DND-41 (cell line): ENCODE data around the gene HCN2.

Experiments used
- ATAC-seq: fragments of 200-7000 bp; cut with Tn5 transposase; 3 replicates; pipeline ENCODE4 v1.9.1; 2021; ENCODE audit warnings: low read depth; ENCODE audit not compliant: insufficient read depth
- DNase-seq: peaks from one replicate; pipeline ENCODE4 v3.0.0-alpha.2; 2020
- H2AFZ ChIP-seq: 2 replicates; pipeline ENCODE4 v1.6.0; 2012; ENCODE audit warnings: low read depth, low read length
- H3K27ac ChIP-seq: 2 replicates; pipeline ENCODE4 v1.5.1; 2012; ENCODE audit warnings: low read length, inconsistent platforms
- H3K27me3 ChIP-seq: fragments of 200-600 bp; sonication (generic); 2 replicates; pipeline ENCODE4 v1.6.0; 2012; ENCODE audit warnings: low read length, mild to moderate bottlenecking, inconsistent platforms; ENCODE audit not compliant: insufficient read depth, poor library complexity
- H3K36me3 ChIP-seq: 2 replicates; pipeline ENCODE4 v1.5.1; 2012; ENCODE audit warnings: low read length, inconsistent platforms; ENCODE audit not compliant: insufficient read depth
- H3K4me1 ChIP-seq: 2 replicates; pipeline ENCODE4 v1.5.1; 2012; ENCODE audit warnings: mild to moderate bottlenecking, low read length; ENCODE audit not compliant: insufficient read depth
- H3K4me2 ChIP-seq: 2 replicates; pipeline ENCODE4 v1.6.0; 2012; ENCODE audit warnings: mild to moderate bottlenecking, moderate library complexity, low read length, inconsistent platforms; ENCODE audit not compliant: insufficient read depth
- H3K4me3 ChIP-seq, 2 experiments: fragments of 200-600 bp in 1 of 2; shearing (Covaris generic) in 1 of 2; 2 replicates each; pipeline ENCODE4 v1.5.1; 2012 to 2016; ENCODE audit warnings: inconsistent platforms in 2 of 2, low read length in 2 of 2, mild to moderate bottlenecking in 2 of 2, low read depth in 1 of 2, moderate library complexity in 1 of 2
- H3K79me2 ChIP-seq: 2 replicates; pipeline ENCODE4 v1.6.0; 2012; ENCODE audit warnings: low read length, inconsistent platforms; ENCODE audit not compliant: insufficient read depth
- H3K9ac ChIP-seq: 2 replicates; pipeline ENCODE4 v1.6.0; 2012; ENCODE audit warnings: low read depth, mild to moderate bottlenecking, inconsistent platforms, low read length, moderate library complexity
- H3K9me3 ChIP-seq: 2 replicates; pipeline ENCODE4 v1.5.1; 2012; ENCODE audit warnings: low read length, moderate library complexity, mild to moderate bottlenecking, inconsistent platforms; ENCODE audit not compliant: insufficient read depth, severe bottlenecking
- H4K20me1 ChIP-seq: 2 replicates; pipeline ENCODE4 v1.6.0; 2012; ENCODE audit warnings: low read length; ENCODE audit not compliant: insufficient read depth
- EZH2 ChIP-seq: IDR thresholded peaks from 3 replicates; pipeline ENCODE4 v1.6.1; 2012; ENCODE audit warnings: borderline replicate concordance, low read depth, mild to moderate bottlenecking, moderate library complexity, low read length, inconsistent platforms; ENCODE audit not compliant: severe bottlenecking
- TF ChIP-seq, protein P1 (sequence below): IDR thresholded peaks from 2 replicates; pipeline ENCODE4 v1.5.1; 2012; ENCODE audit warnings: borderline replicate concordance, low read length, moderate library complexity, mild to moderate bottlenecking; ENCODE audit not compliant: poor library complexity, severe bottlenecking; ENCODE audit errors: extremely low read depth

HCN2 gene

DNA sequence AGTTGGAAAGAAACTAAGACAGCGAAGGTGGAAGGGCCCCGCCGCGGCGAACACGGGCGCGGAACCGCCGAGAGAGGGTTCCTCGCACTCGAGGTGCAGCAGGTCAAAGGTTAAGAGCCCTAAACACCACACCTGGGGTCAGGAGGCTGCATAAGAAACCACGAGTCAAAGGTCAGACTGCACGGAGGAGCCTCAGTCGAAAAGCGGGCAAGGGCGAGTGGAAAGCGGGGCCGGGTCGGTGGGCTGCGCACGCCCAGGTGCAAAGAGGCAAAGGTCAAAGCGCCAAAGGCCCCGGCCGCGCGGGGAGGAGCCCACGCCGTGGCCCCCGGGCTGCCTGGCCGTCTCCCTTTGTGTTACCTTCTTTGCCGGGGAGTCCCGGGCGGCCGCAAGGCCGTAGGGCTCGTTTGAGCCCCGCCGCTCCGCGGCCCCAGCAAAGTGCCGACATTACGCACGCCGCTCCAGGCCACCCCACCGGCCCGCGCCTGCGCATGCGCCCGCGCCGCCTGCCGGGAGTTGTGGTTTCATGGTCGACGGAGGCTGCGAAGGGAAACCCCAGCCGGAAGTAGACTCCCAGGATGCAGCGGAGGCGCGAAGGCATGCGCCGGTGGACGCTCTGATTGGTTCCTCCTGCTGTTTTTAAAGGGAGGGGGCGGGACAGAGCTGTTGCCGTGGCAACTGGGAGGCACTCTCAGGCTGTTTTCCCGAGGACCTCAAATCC lies 43.5 kb downstream of the HCN2 start, which contains the start of gene POLRMT:
POLRMT (minus strand) TSS at position 470 of the 718 bp plus-strand sequence; CDS start at position 445, 25 bp downstream.
- H3K9me3 ChIP-seq = no peaks in the 10 kb centered on the region
- H2AFZ ChIP-seq = peak within 1 kb of the TSS; percentile 98
- H3K27me3 ChIP-seq = no peaks in the 10 kb centered on the region
- peak within 1 kb of the TSS; percentile 94 for H3K9ac ChIP-seq
- H3K4me2 ChIP-seq = peak within 1 kb of the TSS; percentile 100
- H3K4me3 ChIP-seq = peak within 1 kb of the TSS; percentile 99 to 100
- H4K20me1 ChIP-seq = peaks cover 22% of the 10 kb centered on the region
- ATAC-seq = peak; percentile 94
- DNase-seq = peak; percentile 98
- H3K4me1 ChIP-seq = peaks cover 38% of the 10 kb centered on the region
- H3K36me3 ChIP-seq = peaks cover 29% of the 10 kb centered on the region
- peak within 1 kb of the TSS; percentile 82 for H3K27ac ChIP-seq
- peaks cover 54% of the 10 kb centered on the region for H3K79me2 ChIP-seq
- TF ChIP-seq, protein P1, sequence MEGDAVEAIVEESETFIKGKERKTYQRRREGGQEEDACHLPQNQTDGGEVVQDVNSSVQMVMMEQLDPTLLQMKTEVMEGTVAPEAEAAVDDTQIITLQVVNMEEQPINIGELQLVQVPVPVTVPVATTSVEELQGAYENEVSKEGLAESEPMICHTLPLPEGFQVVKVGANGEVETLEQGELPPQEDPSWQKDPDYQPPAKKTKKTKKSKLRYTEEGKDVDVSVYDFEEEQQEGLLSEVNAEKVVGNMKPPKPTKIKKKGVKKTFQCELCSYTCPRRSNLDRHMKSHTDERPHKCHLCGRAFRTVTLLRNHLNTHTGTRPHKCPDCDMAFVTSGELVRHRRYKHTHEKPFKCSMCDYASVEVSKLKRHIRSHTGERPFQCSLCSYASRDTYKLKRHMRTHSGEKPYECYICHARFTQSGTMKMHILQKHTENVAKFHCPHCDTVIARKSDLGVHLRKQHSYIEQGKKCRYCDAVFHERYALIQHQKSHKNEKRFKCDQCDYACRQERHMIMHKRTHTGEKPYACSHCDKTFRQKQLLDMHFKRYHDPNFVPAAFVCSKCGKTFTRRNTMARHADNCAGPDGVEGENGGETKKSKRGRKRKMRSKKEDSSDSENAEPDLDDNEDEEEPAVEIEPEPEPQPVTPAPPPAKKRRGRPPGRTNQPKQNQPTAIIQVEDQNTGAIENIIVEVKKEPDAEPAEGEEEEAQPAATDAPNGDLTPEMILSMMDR = no peak
- no peak for TF ChIP-seq EZH2

DNA sequence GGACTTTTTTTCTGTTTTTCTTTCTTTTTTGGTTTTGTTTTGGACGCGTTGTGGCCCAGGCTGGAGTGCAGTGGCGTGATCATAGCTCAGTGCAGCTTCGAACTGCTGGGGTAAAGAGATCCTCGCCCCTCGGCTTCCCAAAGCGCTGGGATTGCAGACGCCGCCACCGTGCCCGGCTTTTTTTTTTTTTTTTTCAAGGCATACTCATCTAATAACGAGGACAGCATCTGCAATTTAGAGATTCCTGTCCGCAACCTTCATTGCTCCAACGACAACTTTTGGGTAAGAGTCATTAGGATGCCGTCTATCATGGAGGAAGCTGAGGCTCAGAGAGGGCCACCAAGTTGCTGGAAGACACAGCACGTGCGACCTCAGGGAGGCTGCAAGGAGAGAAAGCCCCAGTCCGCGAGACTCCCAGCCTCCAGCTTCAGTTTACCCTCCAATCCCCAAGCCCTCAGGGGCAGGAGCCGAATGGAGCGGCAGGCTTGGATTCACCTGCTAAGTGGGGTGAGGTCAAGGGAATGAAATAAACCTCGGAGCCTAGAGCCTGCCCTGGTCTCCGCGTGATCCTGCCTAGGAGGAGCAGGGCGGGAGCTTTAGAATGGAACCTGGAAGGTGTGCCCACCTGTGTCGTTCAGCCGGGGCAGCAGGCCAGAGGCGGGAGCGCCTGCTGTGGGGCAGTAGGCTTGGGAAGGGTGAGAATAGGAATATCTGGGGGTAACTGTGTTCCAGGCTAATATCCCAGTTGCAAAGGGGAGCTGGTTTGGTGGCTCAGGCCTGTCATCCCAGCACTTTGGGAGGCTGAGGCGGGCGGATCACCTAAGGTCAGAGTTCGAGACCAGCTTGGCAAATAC lies 44.3 kb downstream of the HCN2 start:
- no peaks in the 10 kb centered on the region for H3K27me3 ChIP-seq
- peaks cover 46% of the 10 kb centered on the region for H3K79me2 ChIP-seq
- peak overlapping the region; percentile 94 for H3K9ac ChIP-seq
- H3K4me1 ChIP-seq = peaks cover 38% of the 10 kb centered on the region
- TF ChIP-seq, protein P1 = no peak
- TF ChIP-seq EZH2 = no peak
- peak overlapping the region; percentile 94 for H2AFZ ChIP-seq
- H3K4me2 ChIP-seq = peak overlapping the region; percentile 100
- peaks cover 20% of the 10 kb centered on the region for H4K20me1 ChIP-seq
- peak overlapping the region; percentile 99 to 100 for H3K4me3 ChIP-seq
- DNase-seq = no peak
- ATAC-seq = no peak; the same call in 1 of the 3 replicates
- peaks cover 21% of the 10 kb centered on the region for H3K36me3 ChIP-seq
- no peaks in the 10 kb centered on the region for H3K9me3 ChIP-seq
- peak overlapping the region; percentile 81 for H3K27ac ChIP-seq

DNA sequence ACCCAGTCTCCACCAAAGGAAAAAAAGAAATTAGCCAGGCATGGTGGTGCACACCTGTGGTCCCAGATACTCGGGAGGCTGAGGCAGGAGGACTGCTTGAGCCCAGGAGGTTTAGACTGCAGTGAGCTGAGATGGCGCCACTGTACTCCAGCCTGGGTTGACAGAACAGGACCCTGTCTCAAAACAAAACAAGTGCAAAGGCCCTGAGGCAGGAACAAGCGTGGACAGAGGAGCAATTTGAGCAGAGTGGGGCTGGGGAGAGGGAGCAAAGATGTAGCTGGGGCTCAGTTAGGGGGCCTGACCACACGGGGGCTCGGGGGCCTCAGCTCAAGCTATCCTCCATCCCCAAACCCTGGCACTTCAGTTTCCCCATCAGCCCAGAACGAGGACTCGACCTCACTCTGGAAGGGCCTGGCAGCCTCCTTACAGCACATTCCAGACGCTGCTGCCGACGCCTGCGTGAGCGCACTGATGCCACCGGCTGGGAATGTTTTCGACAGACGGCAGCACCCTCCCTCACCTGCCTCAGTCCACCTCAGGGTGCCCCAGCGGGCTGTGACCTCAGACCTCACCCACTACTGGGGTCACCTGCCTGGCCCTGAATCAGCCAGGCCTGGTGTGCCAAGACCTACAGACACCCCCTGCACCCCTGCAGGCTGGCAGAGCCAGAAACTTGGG lies 45.4 kb downstream of the HCN2 start:
- Histone ChIP-seq H2AFZ (no peak overlapping the region), H3K4me3 (no peak overlapping the region), H3K9me3 (no peaks in the 10 kb centered on the region), H3K36me3 (peaks cover 13% of the 10 kb centered on the region), H3K4me1 (peaks cover 35% of the 10 kb centered on the region), H3K27ac (no peak overlapping the region), H3K27me3 (no peaks in the 10 kb centered on the region), H3K79me2 (peaks cover 40% of the 10 kb centered on the region), H4K20me1 (peaks cover 12% of the 10 kb centered on the region), H3K9ac (no peak overlapping the region), H3K4me2 (0 out of 2 replicates have a peak overlapping the region, but pooled peaks have one; percentile 100)
- no peak for TF ChIP-seq EZH2
- TF ChIP-seq, protein P1 = no peak
- DNase-seq = no peak
- no peak for ATAC-seq
